GM12873 (cell line): ENCODE results near the gene HCFC1R1.

Experiments
- CTCF ChIP-seq: IDR thresholded peaks from 2 replicates; pipeline ENCODE4 v1.5.1; 2012; ENCODE audit warnings: low read depth, mild to moderate bottlenecking, moderate library complexity, low read length, control low read depth; ENCODE audit not compliant: insufficient read depth; ENCODE audit errors: missing control alignments

HCFC1R1 gene

GRCh38 chr16:2981899-2982250 is 41.9 kb downstream of the HCFC1R1 start:
- TF ChIP-seq CTCF: no peak

- TF ChIP-seq CTCF: no peak
Observed at GRCh38 chr16:2981177-2981898, 42.4 kb downstream of the HCFC1R1 start.

GRCh38 chr16:2980227-2981176 is 43.2 kb downstream of the HCFC1R1 start, which contains the start of gene PKMYT1:
TSS of gene PKMYT1 (minus strand) at chr16:2980446. CDS start at chr16:2979657, 789 bp downstream.
- no peak for TF ChIP-seq CTCF

- no peak for TF ChIP-seq CTCF
Observed at GRCh38 chr16:2979669-2980226, 44.0 kb downstream of the HCFC1R1 start.

- no peak for TF ChIP-seq CTCF
Observed at GRCh38 chr16:2977440-2977839, 46.3 kb downstream of the HCFC1R1 start.

GRCh38 chr16:2976673-2977072 is 47.1 kb downstream of the HCFC1R1 start:
- no peak for TF ChIP-seq CTCF

GRCh38 chr16:2976201-2976600 is 47.5 kb downstream of the HCFC1R1 start:
- no peak for TF ChIP-seq CTCF
